ENCODE data around the gene MDGA2.

DNA sequence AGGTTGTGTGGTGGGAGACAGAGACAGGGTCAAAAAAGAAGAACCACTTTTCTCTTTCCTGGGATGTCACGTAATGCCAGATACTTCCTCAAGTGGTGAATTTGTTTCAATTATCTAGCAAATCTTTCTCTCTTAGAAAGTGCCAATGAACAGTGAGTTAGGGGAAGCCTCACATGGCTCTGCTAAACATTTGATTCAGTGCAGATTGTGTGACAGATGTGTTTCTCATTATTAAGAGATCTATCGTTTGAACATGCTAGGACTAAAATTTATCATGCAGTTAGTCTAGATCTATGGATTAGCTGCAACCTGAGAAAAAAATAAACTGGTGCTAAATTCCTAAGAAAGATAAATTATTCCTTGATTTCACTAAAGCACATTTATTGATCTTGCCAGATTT is 247.8 kb downstream of the MDGA2 start:
- TF ChIP-seq, protein P1, sequence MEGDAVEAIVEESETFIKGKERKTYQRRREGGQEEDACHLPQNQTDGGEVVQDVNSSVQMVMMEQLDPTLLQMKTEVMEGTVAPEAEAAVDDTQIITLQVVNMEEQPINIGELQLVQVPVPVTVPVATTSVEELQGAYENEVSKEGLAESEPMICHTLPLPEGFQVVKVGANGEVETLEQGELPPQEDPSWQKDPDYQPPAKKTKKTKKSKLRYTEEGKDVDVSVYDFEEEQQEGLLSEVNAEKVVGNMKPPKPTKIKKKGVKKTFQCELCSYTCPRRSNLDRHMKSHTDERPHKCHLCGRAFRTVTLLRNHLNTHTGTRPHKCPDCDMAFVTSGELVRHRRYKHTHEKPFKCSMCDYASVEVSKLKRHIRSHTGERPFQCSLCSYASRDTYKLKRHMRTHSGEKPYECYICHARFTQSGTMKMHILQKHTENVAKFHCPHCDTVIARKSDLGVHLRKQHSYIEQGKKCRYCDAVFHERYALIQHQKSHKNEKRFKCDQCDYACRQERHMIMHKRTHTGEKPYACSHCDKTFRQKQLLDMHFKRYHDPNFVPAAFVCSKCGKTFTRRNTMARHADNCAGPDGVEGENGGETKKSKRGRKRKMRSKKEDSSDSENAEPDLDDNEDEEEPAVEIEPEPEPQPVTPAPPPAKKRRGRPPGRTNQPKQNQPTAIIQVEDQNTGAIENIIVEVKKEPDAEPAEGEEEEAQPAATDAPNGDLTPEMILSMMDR (IDR thresholded peaks at IDR 0.05): no peak
- TF ChIP-seq POLR2A (IDR thresholded peaks at IDR 0.05): no peak
